SH-SY5Y (cell line): Measurements from ENCODE around the gene DLX6.

Source experiments
- GATA2 ChIP-seq: IDR thresholded peaks from 2 replicates; pipeline ENCODE4 v1.6.1; 2011; ENCODE audit warnings: mild to moderate bottlenecking, low read depth, low read length
- GATA3 ChIP-seq: IDR thresholded peaks from 2 replicates; pipeline ENCODE4 v1.6.1; 2011; ENCODE audit warnings: low read depth, mild to moderate bottlenecking, low read length, moderate library complexity

DNA sequence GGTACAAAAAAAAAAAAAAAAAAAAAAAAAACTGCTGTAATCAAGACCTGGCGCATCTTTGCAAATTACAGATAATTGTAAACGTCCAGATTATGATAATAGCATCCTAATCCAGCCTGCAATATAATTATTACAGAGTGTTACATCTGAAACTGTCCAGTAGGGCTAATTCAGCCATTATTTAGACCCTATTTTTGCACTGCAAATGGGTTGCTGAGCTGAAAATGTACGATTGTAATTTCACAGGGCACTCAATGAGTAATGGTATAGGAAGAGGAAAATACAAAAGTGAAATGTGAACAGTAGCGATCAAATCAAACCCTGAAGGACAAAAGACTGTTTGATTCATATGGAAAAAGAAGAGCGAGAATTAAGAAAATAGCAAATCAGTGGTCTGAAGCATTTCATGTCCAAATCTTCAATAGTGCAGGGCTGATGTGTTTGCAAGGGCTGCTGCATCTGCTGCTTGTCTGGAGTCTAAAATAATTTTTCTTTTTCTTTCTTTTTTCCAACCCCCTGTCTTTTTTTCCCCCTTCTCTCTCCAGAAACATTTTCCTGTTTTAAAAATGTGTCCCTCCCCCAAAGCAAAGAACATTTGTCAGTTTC lies 8.9 kb downstream of the DLX6 start:
- TF ChIP-seq GATA3 (no peak), GATA2 (no peak)
